D721Med (cell line): ENCODE data around the gene DOCK9.
"Not testable (repeated sequence)": the region's sequence is repeated elsewhere in the genome, so short reads cannot be mapped to it uniquely, and the experiment has no call there.

Experiments used
- DNase-seq: peaks from one replicate; pipeline ENCODE4 v3.0.0; 2011; ENCODE audit warnings: low spot score; ENCODE audit not compliant: insufficient read length
- FAIRE-seq: peaks from 2 replicates; lab custom pipeline; 2011; peaks lifted over from hg19 to GRCh38; lab: Jason Lieb, UNC
- CTCF ChIP-seq: IDR thresholded peaks from 2 replicates; pipeline ENCODE4 v1.5.1; 2012; ENCODE audit warnings: mild to moderate bottlenecking, control low read depth; ENCODE audit not compliant: insufficient read depth; ENCODE audit errors: missing control alignments

The DOCK9 gene

GRCh38 chr13:98896868-98897144, 81.1 kb downstream of the DOCK9 start:
- FAIRE-seq: no peak
- DNase-seq: no peak
- no peak for TF ChIP-seq CTCF

GRCh38 chr13:98896083-98896867, 81.6 kb downstream of the DOCK9 start:
- TF ChIP-seq CTCF: no peak
- DNase-seq (no peak), FAIRE-seq (no peak)

GRCh38 chr13:98894814-98895213, 83.0 kb downstream of the DOCK9 start:
- not testable (repeated sequence) for FAIRE-seq, DNase-seq

GRCh38 chr13:98893371-98893770, 84.5 kb downstream of the DOCK9 start:
- TF ChIP-seq CTCF: no peak
- no peak for DNase-seq
- peak; percentile 63 for FAIRE-seq

DNA sequence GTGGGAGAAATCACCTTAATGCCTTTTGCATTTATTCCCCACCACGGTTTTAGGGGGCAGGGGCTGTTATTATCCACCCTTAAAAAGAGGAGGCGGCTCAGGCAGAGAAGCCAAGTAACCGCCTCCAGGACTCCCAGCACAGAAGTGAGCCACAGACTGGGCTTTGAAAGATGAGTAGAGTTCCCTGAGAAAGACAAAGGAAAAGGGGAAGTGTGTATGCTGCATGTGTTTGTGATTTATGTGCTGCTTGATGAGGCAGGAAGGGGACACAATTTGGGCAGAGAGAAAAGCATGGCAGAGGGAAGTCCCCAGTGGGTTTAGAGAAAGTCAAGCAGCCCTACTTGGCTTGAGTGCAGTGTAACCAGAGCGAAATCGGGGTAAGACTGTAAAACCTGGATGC, 85.0 kb downstream of the DOCK9 start:
- no peak for TF ChIP-seq CTCF
- FAIRE-seq: no peak
- DNase-seq: no peak

DNA sequence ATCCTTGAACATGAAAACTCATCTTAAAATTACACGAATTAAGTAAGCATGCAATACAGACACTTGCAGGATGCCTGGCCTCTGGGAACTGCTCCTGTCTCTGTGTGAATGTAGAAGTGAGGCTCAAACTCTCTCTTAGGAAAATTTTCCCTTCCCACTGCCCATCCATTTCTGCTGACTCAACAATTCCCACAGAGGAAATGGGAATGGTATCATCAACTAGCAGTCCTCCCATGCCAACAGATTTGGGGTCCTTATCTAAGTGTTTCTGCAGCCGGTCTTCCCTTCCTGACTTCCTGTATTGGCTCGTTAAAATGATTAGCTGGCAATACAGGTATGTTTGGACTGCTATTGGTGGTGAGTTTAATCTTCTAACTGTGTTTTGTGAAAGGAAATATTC, 85.8 kb downstream of the DOCK9 start:
- DNase-seq: no peak
- FAIRE-seq: no peak
- TF ChIP-seq CTCF: no peak

GRCh38 chr13:98890925-98891324, 86.9 kb downstream of the DOCK9 start:
- FAIRE-seq (no peak), DNase-seq (no peak)
- TF ChIP-seq CTCF: no peak
